DMS 273 treated with DMSO at 0.1 percent for 48 hours (cell line): Measurements from ENCODE around the gene GPR153.
A peak's percentile ranks its signal among the peaks of the same experiment; 100 is the strongest.

Experiments used
- DNase-seq: peaks from one replicate; lab custom pipeline; 2025; lab: John Stamatoyannopoulos, UW

GPR153 gene

DNA sequence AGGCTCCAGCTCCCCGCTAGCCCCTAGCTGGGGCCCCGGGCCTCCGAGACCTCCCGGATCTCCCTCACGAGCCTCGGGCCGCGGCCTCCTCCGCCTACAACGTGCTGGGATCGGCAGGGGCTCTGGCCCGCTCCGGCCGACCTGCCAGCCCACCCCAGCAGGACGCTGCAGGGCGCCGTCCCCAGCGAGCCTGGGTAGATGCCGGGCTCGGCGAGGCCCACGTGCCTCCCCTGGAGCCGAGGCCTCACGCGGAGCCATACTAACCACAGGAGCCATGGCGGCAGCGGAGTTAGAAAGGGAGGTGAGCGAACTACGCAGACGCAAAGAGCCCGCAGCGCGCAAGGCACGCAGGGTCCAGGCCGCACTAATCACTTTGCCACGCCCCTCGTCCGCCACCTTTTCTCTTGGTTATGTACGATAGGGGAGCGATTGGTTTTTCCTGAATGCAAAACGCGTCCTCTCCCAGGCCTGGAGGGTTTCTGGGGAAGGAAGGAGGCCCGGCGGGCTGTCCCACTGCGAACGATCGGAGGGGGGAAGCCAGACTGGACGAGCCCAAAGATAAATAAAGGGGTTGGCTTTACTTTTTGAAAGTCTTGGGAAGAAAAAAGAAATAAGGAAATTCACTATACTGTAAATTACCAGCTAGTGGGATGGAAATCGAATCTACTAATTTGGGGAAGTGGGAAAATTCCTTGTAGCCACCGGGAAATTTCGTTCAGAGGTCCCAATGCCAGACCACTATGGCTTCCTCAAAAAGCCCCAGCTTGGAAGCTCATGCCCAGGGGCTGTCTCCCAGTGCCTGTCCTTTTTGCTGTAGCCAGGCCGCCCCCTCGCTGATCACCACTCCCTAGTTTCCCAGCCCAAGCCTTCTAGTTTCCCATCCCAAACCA lies 61.4 kb downstream of the GPR153 start, which contains the start of gene RPL22:
TSS of gene RPL22 (minus strand) at position 298 of the 890 bp plus-strand sequence. CDS start at position 276, 22 bp downstream.
- peak; percentile 98 for DNase-seq

DNA sequence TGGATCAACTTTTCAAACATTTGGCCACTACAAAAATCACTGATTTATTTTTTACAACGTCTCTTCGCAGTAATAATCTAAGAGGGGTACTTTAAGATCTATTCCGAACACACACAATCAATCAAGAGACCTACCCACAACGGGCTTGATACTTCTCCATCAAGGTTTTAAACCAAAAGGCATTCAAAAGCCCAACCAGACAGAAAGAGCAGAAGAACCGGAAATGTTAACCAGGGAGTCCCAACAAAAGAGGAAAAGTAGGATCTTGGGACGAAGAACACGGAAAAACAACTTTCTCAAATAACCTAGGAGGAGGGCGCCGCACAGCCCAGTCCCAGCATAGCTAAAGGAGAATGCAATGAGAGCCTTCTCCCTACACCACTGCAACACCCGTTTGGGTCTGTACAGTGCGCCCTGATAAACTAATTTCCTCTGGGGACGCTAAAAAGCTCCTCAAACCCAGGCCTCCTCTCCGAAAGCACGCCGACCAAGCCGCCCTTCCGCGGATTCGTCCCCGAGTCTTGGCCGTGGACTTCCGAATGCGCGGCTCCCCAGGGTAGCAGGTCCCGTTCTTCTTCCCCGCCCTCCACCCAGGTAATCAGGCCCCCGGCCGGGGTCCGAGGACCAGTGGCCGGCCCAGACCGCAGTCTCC lies 62.1 kb downstream of the GPR153 start:
- no peak for DNase-seq

DNA sequence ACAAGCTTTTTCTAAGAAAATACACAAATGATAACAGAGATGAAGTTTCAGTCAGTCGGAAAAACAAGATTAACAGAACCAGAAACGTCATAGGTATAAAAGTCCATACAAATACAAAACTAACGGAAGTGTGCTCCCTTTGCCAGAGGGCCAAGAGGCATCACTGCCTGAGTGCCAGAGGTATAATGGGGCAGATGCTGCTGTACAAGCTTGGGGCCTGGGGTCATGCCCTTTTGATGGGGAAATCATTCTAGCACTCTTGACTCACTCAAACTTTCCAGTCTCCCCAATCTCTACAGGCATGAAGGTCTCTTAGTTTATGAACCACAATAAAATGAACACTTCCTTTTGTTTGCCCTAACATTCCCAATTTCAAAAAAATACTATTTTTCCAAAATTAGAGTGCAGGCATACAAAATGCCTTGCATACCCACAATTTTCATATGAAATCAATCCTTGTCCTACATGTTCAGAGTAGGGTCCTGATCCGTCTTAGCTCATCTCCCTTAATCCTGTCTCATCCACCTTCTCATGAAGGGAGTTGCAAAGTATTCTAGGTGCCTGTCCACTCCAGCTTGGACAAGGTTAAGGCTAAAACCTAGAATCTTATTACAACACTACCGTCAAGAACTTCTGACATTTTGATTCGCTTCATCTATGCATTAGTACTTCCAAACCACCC lies 63.0 kb downstream of the GPR153 start:
- no peak for DNase-seq
